Stimulated activated CD4-positive, alpha-beta T cell treated with anti-CD3 and anti-CD28 coated beads, Interleukin-12 subunit alpha, Interleukin-12 subunit beta, amount 100 ng/mL, for 24 hours (primary cell): ENCODE measurements around the gene NDUFAF5.

Experiments used
- DNase-seq, 2 experiments: peaks; one replicate each; pipeline ENCODE4 v3.0.0-alpha.2; 2020; ENCODE audit warnings: low read depth in 2 of 2

The NDUFAF5 gene

GRCh38 chr20:13822459-13822858 is 37.6 kb downstream of the NDUFAF5 start:
- no peak for DNase-seq

GRCh38 chr20:13824459-13824858 is 39.6 kb downstream of the NDUFAF5 start:
- no peak for DNase-seq

GRCh38 chr20:13825465-13825864 is 40.6 kb downstream of the NDUFAF5 start:
- no peak for DNase-seq

DNA sequence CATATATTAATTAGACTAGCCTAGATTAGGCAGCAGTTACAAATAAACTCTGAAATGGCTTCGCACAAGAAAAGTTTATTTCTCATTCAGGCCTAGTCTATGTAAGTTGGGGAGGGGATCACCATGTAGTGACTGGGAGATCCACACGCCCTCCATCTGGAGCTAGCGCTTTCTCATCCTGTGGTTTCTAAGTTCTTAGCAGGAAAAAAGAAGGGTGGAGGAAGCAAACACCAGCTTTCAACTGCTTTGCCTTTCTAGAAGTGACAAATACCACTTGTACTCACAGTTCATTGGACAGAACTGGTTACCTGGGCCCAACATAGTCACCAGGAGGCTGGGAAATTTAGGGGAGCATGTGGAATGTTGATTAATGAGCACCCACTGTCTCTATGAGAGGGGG is 46.6 kb downstream of the NDUFAF5 start:
- no peak for DNase-seq

GRCh38 chr20:13838664-13839063 is 53.8 kb downstream of the NDUFAF5 start:
- no peak for DNase-seq

- no peak for DNase-seq
Measured at GRCh38 chr20:13839421-13840092, 54.7 kb downstream of the NDUFAF5 start.

GRCh38 chr20:13840093-13840465 is 55.3 kb downstream of the NDUFAF5 start:
- no peak for DNase-seq

- no peak for DNase-seq
Measured at GRCh38 chr20:13841206-13841605, 56.4 kb downstream of the NDUFAF5 start.

DNA sequence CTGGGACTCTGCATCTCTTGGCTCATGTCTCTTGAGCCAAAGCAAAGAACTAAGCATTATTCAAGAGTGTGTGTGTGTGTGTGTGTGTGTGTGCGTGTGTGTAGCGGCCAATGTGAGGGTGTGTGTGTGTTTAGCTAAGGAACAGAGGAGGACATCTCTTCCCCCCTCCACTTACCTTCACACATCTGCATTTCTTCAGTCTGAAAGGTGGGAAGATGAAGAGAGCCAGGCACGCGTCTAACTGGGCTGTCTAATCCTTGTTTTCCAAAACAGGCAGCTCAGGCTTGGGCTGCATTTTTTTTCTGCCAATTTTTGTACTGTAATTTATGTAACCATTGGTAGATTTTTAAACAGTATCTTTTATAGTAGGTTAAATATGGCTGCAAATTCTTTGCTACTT is 59.5 kb downstream of the NDUFAF5 start:
- no peak for DNase-seq

- no peak for DNase-seq
Measured at GRCh38 chr20:13851279-13851678, 66.5 kb downstream of the NDUFAF5 start.

DNA sequence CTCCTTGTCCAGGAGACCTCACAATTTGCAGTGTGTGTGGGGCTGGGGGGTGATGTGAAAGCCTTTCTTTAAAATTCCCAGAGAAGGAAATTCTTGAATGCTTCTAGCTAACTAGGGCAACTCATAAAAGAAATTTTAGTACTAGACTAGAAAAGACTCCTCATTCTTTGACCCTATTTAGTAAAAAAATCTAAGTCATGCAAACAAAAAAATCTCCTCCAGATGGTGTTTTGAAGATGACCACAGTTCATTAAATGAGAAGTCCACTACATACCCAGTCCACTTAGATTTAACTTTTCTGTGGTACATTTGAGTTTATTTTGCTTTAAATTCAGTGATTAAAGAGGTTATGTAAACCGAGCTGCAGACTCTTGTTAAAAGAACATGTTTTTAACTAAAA is 67.5 kb downstream of the NDUFAF5 start:
- no peak for DNase-seq

- DNase-seq, result no peak
Measured at GRCh38 chr20:13855613-13856012, 70.8 kb downstream of the NDUFAF5 start.

DNA sequence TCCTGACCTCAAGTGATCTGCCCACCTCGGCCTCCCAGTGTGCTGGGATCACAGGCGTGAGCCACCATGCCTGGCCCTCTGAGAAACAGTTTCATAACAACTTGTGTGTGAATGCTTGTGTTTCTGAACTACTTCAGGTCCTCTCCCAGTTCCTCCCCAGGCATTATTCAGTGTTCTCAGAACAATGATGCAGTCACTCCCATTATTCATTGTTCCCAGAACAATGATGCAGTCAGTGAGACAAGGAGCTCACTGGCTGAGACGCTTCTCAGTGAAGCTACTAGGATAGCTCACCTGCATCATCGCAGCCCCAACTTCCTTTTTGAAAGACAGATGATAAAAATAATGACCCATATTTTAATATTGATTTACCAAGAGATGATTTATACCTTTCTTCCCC is 71.5 kb downstream of the NDUFAF5 start:
- no peak for DNase-seq

DNA sequence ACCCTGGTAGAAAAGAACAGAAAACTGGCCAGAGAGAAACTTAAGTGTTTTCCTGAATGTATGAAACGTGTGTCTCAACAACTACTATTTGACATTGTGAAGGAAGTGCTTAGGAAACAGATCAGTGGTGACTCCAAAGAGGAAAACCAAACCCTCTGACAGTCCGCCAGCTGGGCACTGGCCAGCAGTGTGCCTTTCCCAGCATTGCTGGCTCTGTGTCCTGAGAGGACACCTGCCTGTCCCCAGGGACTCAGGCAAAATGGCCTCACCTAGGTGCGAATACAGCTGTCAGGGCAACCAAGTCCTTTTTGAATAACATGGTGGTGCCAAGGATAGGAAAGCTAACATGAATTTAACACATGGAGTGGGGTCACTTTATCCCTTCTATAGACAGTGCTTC is 72.5 kb downstream of the NDUFAF5 start:
- no peak for DNase-seq

- DNase-seq, result no peak
Measured at GRCh38 chr20:13857961-13858360, 73.1 kb downstream of the NDUFAF5 start.

DNA sequence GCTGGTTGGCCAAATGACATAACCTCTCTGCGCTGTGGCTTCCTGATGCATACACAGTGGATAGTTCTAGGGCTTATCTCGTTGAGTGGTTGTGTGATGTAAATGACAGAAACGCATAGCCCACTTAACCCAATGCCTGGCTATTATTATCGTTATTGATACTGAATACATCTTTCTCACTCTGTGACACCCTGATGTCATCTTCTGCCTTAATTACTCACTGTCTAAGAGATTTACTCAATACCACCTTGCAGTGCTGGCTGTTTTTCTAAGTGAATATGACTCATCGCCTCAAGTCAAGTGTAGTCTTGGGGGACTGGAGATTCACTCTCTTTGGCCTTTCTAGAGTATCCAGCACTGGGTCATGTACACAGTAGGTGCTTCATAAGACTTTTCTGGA is 73.6 kb downstream of the NDUFAF5 start:
- DNase-seq, result no peak

GRCh38 chr20:13858871-13859270 is 74.0 kb downstream of the NDUFAF5 start:
- no peak for DNase-seq

DNA sequence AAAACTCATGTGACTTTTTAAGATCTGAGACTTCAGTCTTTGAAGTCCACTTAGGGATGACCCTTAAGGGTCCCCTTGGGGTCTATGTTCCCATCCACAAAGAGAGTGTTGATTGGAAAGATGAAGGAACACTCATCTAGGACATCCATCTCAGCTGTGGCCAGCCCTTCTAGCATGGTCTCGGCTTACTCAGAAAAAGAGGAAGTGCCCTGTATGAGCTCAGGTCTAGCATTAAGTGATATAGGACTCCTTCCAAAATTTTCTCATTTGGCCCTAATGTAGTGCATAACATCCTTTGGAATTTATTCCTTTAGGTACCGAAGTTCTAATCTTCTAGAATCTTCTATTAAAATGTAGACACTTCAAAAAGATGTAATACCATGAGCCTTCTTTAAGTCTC is 77.4 kb downstream of the NDUFAF5 start:
- DNase-seq, result no peak

DNA sequence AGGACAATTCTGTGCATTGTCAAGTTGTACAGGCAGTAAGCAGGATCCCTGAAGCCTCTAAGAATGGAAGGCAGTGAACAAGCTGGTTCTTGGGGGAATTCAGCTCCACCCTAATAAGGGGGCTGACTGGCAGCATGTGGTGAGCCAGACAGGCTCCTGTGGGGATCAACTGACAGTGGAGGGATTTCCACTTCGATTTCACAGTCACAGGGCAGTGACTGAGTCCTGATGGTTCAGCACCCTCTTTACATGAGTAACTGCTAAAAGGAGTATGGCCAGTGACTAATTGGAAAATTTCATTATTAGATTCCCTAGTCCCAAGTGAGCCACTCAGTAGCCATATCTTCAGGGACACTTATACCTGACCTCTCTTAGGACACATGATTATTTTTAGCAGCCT is 78.4 kb downstream of the NDUFAF5 start:
- DNase-seq, result no peak

- no peak for DNase-seq
Measured at GRCh38 chr20:13865156-13865555, 80.3 kb downstream of the NDUFAF5 start.

DNA sequence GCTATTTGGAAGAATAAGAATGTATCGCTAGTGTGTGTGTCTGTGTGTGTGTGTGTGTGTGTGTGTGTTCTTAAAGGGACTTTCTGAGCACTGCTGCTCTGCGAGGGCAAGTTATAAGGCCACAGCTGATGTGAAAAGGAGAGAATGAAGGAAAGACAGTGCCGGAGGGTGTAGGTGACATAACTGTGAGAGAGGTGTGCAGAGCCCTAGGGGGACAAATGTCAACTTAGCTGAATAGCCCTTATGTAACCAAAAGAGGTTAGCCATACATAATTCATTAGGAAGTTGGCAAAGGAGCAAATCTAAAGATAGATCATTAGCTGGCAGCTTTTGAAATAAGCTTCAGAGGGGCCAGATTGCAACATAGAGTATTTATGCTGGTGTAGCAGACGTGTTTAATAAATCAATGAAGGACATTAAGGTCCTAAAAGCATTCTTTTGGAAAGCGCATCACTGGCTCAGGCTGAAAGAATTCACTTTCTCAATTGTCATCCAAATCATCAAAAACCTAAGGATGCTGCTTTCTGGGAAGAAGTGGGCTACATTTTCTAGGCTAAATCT is 81.0 kb downstream of the NDUFAF5 start:
- DNase-seq, result no peak

DNA sequence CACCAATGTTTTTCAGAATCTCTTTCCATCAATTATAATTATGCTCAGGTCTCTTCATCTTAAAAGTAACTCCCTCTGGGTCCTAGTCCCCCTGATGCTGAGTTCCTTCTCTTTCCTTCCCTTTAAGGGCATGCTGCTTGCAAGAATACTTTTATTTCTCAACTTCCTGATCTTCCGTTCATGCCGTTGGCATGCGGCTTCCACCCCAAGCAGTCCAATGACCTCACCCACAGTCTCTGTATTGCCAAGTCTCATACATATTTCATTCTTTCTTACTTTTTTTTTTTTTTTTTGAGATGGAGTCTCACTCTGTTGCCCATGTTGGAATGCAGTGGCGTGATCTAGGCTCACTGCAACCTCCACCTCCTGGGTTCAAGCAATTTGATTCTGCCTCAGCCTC is 83.5 kb downstream of the NDUFAF5 start:
- DNase-seq, result no peak

GRCh38 chr20:13870170-13870748 is 85.4 kb downstream of the NDUFAF5 start:
- DNase-seq, result no peak
